ENCODE data around the gene MYZAP. TPM values are rescaled to one million over a fixed set of nuclear protein-coding genes. Genes with fewer than 3 reads are reported as not detected.

Gene MYZAP
- total and polyA plus RNA-seq, 2 experiments from 2014 or later: 143 to 175 TPM

DNA sequence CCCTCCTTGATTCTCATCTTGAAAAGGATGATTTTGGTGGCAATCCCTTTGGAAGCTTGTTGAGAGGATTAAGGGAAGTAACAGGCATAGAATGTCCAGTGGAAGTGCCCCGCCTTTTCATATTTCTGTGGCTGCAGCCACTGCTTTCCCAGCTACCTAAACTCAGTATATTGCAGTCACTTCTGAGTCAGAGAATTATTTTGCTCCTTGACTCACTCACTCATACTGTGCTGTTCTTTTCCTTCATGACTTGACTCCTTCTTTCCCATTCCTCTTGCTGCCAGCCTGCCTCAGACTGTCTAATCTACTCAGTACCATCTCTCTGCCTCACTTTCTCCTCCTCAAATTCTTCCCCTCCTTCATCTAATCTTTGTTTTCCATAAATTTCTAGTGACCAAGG is 88.3 kb downstream of the MYZAP start:
- Histone ChIP-seq H3K27me3 (no peaks in the 10 kb centered on the region), H3K36me3 (peaks cover 13% of the 10 kb centered on the region), H3K27ac (no peak overlapping the region), H3K9me3 (ENCODE audit: low read depth) (no peaks in the 10 kb centered on the region), H3K4me1 (ENCODE audit: low read depth) (no peaks in the 10 kb centered on the region), H3K4me3 (no peak overlapping the region)
- DNase-seq (ENCODE audit: low read depth in 1 of 2, low spot score in 1 of 2): peak in 1 of 2 donors; percentile 45
- TF ChIP-seq, protein P1, sequence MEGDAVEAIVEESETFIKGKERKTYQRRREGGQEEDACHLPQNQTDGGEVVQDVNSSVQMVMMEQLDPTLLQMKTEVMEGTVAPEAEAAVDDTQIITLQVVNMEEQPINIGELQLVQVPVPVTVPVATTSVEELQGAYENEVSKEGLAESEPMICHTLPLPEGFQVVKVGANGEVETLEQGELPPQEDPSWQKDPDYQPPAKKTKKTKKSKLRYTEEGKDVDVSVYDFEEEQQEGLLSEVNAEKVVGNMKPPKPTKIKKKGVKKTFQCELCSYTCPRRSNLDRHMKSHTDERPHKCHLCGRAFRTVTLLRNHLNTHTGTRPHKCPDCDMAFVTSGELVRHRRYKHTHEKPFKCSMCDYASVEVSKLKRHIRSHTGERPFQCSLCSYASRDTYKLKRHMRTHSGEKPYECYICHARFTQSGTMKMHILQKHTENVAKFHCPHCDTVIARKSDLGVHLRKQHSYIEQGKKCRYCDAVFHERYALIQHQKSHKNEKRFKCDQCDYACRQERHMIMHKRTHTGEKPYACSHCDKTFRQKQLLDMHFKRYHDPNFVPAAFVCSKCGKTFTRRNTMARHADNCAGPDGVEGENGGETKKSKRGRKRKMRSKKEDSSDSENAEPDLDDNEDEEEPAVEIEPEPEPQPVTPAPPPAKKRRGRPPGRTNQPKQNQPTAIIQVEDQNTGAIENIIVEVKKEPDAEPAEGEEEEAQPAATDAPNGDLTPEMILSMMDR (IDR thresholded peaks at IDR 0.05; ENCODE audit: low read depth, low read length): no peak

DNA sequence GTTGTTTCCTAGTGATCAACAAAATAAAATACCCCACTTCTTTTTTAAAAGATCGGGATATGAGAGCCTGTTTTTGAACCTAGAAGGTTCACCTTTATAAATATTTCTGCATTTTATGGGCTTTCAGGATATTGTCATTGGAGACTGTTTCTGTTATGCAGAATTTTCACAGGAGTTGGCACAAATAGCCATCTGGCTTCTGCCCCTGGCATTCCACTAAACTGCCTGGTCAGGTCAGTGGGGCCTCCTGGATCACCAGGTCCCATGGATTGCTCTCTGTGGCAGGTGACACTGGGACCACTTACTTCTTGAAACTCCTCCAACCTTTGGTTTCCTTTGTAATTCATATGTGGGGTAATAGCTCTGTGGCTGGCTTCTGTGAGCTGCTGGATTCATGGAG is 89.3 kb downstream of the MYZAP start:
- TF ChIP-seq, protein P1 (IDR thresholded peaks at IDR 0.05; ENCODE audit: low read depth, low read length): no peak
- H3K36me3 ChIP-seq: peaks cover 3% of the 10 kb centered on the region
- no peaks in the 10 kb centered on the region for H3K4me1 ChIP-seq (ENCODE audit: low read depth)

DNA sequence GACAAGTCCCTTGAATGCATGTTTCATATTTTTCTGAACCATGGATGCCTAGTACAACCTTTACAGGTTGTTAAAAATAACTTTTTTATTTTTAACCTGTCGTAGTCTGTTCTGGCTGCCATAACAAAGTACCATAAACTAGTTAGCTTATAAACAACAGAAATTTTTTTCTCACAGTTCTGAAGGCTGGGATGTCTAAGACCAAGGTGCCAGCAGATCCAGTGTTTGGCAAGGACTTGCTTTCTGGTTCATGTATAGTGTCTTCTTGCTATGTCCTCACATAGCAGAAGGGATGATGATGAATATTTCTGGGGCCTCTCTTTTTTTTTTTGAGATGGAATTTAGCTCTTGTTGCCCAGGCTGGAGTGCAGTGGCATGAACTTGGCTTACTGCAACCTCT is 91.8 kb downstream of the MYZAP start:
- TF ChIP-seq, protein P1 (IDR thresholded peaks at IDR 0.05; ENCODE audit: low read depth, low read length): no peak
- no peaks in the 10 kb centered on the region for H3K4me1 ChIP-seq (ENCODE audit: low read depth)
- H3K9me3 ChIP-seq (ENCODE audit: low read depth): no peaks in the 10 kb centered on the region
- no peak overlapping the region for H3K27ac ChIP-seq
- H3K36me3 ChIP-seq: peaks cover 3% of the 10 kb centered on the region
- DNase-seq (ENCODE audit: low read depth in 1 of 2, low spot score in 1 of 2): no peak
- no peak overlapping the region for H3K4me3 ChIP-seq
- no peaks in the 10 kb centered on the region for H3K27me3 ChIP-seq

More for the DNA sequence above, 89.3 kb downstream of the MYZAP start:
- Histone ChIP-seq H3K27me3 (no peaks in the 10 kb centered on the region), H3K27ac (no peak overlapping the region), H3K9me3 (ENCODE audit: low read depth) (no peaks in the 10 kb centered on the region), H3K4me3 (no peak overlapping the region)
- DNase-seq (ENCODE audit: low read depth in 1 of 2, low spot score in 1 of 2): no peak

DNA sequence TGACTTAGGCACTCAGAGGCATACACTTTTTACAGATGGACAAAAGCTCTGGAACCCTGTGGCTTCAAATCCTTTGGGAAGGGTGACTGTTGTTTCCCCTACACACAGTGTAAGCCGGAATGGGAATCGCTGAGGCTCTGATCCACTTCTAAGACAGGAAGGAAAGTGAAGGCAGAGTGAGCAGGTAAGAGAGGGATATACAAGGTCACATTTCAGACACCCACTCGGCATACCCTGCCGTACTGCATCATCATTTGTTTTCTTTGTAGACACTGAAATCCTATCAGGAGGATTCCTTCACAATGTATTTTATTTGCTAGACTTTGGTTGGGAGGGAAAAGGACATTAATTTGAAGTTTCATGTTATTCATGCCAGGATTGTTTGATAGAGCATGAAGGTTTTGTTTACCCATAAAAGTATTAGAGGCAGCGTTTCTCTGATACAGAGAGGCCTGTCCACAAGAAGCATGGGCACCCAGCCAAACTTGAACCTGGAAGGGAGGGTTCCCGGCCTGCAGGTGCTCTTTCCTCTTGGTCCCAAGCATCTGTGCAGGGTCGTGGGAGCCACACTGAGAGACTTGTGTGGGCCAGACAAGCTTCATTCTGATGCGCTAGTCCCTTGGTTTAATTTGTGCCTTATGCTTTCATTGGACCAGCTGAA is 92.9 kb downstream of the MYZAP start:
- Histone ChIP-seq H3K4me1 (ENCODE audit: low read depth) (no peaks in the 10 kb centered on the region), H3K4me3 (no peak overlapping the region), H3K27me3 (no peaks in the 10 kb centered on the region), H3K9me3 (ENCODE audit: low read depth) (no peaks in the 10 kb centered on the region), H3K27ac (no peak overlapping the region), H3K36me3 (peaks cover 3% of the 10 kb centered on the region)
- no peak for DNase-seq (ENCODE audit: low read depth in 1 of 2, low spot score in 1 of 2)
- TF ChIP-seq, protein P1 (IDR thresholded peaks at IDR 0.05; ENCODE audit: low read depth, low read length): no peak

DNA sequence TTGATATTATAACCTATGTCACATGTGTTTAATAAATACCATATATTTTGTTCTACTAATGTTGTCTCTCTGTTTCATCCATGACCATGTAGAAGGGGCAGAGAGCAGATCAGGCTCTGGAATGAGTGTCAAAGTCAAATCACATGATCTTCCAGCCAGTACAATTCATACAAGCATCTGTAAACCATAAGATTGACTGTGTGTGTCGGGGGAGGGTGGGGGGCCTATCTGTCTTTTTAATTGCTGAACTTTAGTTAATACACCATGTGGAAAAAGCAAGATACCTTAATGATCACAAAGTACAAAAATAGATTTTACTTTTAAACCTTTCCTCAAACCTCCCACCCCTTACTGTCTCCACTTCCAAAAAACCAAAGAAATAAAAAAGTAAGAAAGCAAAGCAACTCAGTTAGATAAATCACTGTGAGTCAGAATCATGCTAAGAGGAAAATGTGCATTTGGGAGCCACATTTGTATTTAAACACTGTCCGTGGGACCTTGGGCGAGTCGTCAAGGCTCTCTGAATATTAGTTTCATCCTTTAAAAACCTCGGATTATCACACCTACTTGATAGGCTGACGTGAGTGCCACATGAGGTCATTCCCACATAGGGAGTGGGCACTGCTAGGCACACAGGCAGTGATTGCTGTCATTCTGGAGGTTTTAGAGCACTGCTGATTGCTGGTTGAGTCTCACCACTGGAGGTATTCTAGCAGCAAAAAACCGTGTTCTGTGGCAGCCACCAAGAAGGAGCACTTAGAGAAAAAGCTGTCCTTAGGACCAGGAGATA is 93.8 kb downstream of the MYZAP start:
- Histone ChIP-seq H3K4me1 (ENCODE audit: low read depth) (no peaks in the 10 kb centered on the region), H3K36me3 (peaks cover 3% of the 10 kb centered on the region), H3K27ac (peak overlapping the region; percentile 34), H3K27me3 (no peaks in the 10 kb centered on the region), H3K4me3 (no peak overlapping the region), H3K9me3 (ENCODE audit: low read depth) (no peaks in the 10 kb centered on the region)
- DNase-seq (ENCODE audit: low read depth in 1 of 2, low spot score in 1 of 2): no peak
- TF ChIP-seq, protein P1 (IDR thresholded peaks at IDR 0.05; ENCODE audit: low read depth, low read length): no peak

Data from cardiac muscle cell (in vitro differentiated cells and primary cell).